ENCODE data around the gene IL7R.
"Not testable (repeated sequence)": the region's sequence is repeated elsewhere in the genome, so short reads cannot be mapped to it uniquely, and the experiment has no call there.

IL7R gene

GRCh38 chr5:35876454-35876853, 19.8 kb downstream of the IL7R start:
- DNase-seq (ENCODE audit: low read depth in 2 of 2) = no peak

- no peak for DNase-seq (ENCODE audit: low read depth in 2 of 2)
Observed at GRCh38 chr5:35876922-35877321, 20.2 kb downstream of the IL7R start.

GRCh38 chr5:35877655-35878054, 21.0 kb downstream of the IL7R start:
- no peak for DNase-seq (ENCODE audit: low read depth in 2 of 2)

- no peak for DNase-seq (ENCODE audit: low read depth in 2 of 2)
Observed at GRCh38 chr5:35878079-35878478, 21.4 kb downstream of the IL7R start.

- no peak for DNase-seq (ENCODE audit: low read depth in 2 of 2)
Observed at GRCh38 chr5:35879096-35879495, 22.4 kb downstream of the IL7R start.

GRCh38 chr5:35879649-35880048, 23.0 kb downstream of the IL7R start:
- DNase-seq (ENCODE audit: low read depth in 2 of 2) = no peak

- DNase-seq (ENCODE audit: low read depth in 2 of 2) = no peak
Observed at GRCh38 chr5:35880156-35880555, 23.5 kb downstream of the IL7R start.

GRCh38 chr5:35881758-35882157, 25.1 kb downstream of the IL7R start:
- DNase-seq (ENCODE audit: low read depth in 2 of 2) = no peak

GRCh38 chr5:35884191-35884769, 27.6 kb downstream of the IL7R start:
- peak; percentile 81 for DNase-seq (ENCODE audit: low read depth in 2 of 2)

- DNase-seq (ENCODE audit: low read depth in 2 of 2) = no peak
Observed at GRCh38 chr5:35884773-35885172, 28.1 kb downstream of the IL7R start.

- DNase-seq (ENCODE audit: low read depth in 2 of 2) = no peak
Observed at GRCh38 chr5:35886381-35886780, 29.7 kb downstream of the IL7R start.

GRCh38 chr5:35887321-35888100, 30.8 kb downstream of the IL7R start:
- no peak for DNase-seq (ENCODE audit: low read depth in 2 of 2)

- DNase-seq (ENCODE audit: low read depth in 2 of 2) = no peak
Observed at GRCh38 chr5:35890021-35891020, 33.6 kb downstream of the IL7R start.

- DNase-seq (ENCODE audit: low read depth in 2 of 2) = not testable (repeated sequence)
Observed at GRCh38 chr5:35892799-35893198, 36.1 kb downstream of the IL7R start.

- no peak for DNase-seq (ENCODE audit: low read depth in 2 of 2)
Observed at GRCh38 chr5:35894131-35894530, 37.4 kb downstream of the IL7R start.

- no peak for DNase-seq (ENCODE audit: low read depth in 2 of 2)
Observed at GRCh38 chr5:35898952-35899660, 42.4 kb downstream of the IL7R start.

GRCh38 chr5:35899800-35900199, 43.1 kb downstream of the IL7R start:
- no peak for DNase-seq (ENCODE audit: low read depth in 2 of 2)

GRCh38 chr5:35900972-35901695, 44.4 kb downstream of the IL7R start:
- no peak for DNase-seq (ENCODE audit: low read depth in 2 of 2)

- no peak for DNase-seq (ENCODE audit: low read depth in 2 of 2)
Observed at GRCh38 chr5:35902046-35902672, 45.5 kb downstream of the IL7R start.

GRCh38 chr5:35903631-35904203, 47.0 kb downstream of the IL7R start:
- DNase-seq (ENCODE audit: low read depth in 2 of 2) = no peak
